IMR-90 (cell line): ENCODE data around the gene PLXNC1. TPM values are rescaled to one million over a fixed set of nuclear protein-coding genes. Genes with fewer than 3 reads are reported as not detected.

ENCODE experiments used
- ATAC-seq: fragments of 200-7000 bp; cut with Tn5 transposase; 2 replicates; pipeline ENCODE4 v1.9.1; 2020; ENCODE audit warnings: low read depth, mild to moderate bottlenecking, moderate library complexity
- BruUV-seq: library from RNA; stranded (reverse); fragments of 400-500 nt; replicated peaks from 2 replicates; lab custom pipeline; 2021; lab: Mats Ljungman, UMichigan
- CTCF ChIA-PET: fragments of 300-600 bp; formaldehyde crosslinking; extraction: SDS; loops from one replicate; lab custom pipeline; 2021; ENCODE audit warnings: antibody characterized with exemption; lab: Yijun Ruan, JAX
- POLR2A ChIA-PET: fragments of 300-600 bp; sonication (Branson Sonifier 250); formaldehyde crosslinking; loops from one replicate; lab custom pipeline; 2022; ENCODE audit warnings: antibody characterized with exemption; ENCODE audit not compliant: unreplicated experiment; lab: Charles Lee
- DNase-seq: peaks from one replicate; pipeline ENCODE4 v3.0.0; 2013
- H2AFZ ChIP-seq: replicated peaks from 2 replicates; pipeline ENCODE3; 2013; ENCODE audit warnings: low read length, mild to moderate bottlenecking; ENCODE audit not compliant: poor library complexity
- H2AK5ac ChIP-seq: 2 replicates; pipeline ENCODE4 v1.6.1; 2013; ENCODE audit warnings: low read depth, low read length, inconsistent platforms
- H2AK9ac ChIP-seq: replicated peaks from 2 replicates; pipeline ENCODE3; 2013; ENCODE audit warnings: mild to moderate bottlenecking, low read depth, low read length, moderate library complexity; ENCODE audit not compliant: poor library complexity
- H2BK120ac ChIP-seq: 2 replicates; pipeline ENCODE4 v1.6.1; 2013; ENCODE audit warnings: low read depth, low read length, inconsistent platforms
- H2BK15ac ChIP-seq: 3 replicates; pipeline ENCODE4 v1.6.1; 2013; ENCODE audit warnings: low read depth, low read length, inconsistent platforms
- H2BK20ac ChIP-seq: 2 replicates; pipeline ENCODE4 v1.6.1; 2013; ENCODE audit warnings: low read depth, mild to moderate bottlenecking, inconsistent platforms, low read length, moderate library complexity
- H2BK5ac ChIP-seq: 2 replicates; pipeline ENCODE4 v1.6.1; 2013; ENCODE audit warnings: mild to moderate bottlenecking, low read depth, low read length, inconsistent platforms; ENCODE audit not compliant: poor library complexity, severe bottlenecking
- H3K14ac ChIP-seq: replicated peaks from 2 replicates; pipeline ENCODE4 v1.6.1; 2013; ENCODE audit warnings: low read depth, low read length, inconsistent platforms
- H3K18ac ChIP-seq: 2 replicates; pipeline ENCODE4 v1.6.1; 2013; ENCODE audit warnings: low read depth, low read length, control low read depth
- H3K23ac ChIP-seq: 2 replicates; pipeline ENCODE4 v1.6.1; 2013; ENCODE audit warnings: low read depth, low read length, inconsistent platforms
- H3K27ac ChIP-seq: 2 replicates; pipeline ENCODE4 v1.5.1; 2013; ENCODE audit warnings: mild to moderate bottlenecking, control low read depth, low read length; ENCODE audit not compliant: insufficient read depth
- H3K27me3 ChIP-seq: 2 replicates; pipeline ENCODE4 v1.6.1; 2013; ENCODE audit warnings: low read length; ENCODE audit not compliant: control insufficient read depth, insufficient read depth
- H3K36me3 ChIP-seq: 2 replicates; pipeline ENCODE4 v1.6.1; 2013; ENCODE audit warnings: low read length, mixed read lengths; ENCODE audit not compliant: control insufficient read depth, insufficient read depth
- H3K4ac ChIP-seq: 2 replicates; pipeline ENCODE4 v1.6.1; 2013; ENCODE audit warnings: low read depth, low read length, inconsistent platforms
- H3K4me1 ChIP-seq: 2 replicates; pipeline ENCODE4 v1.6.1; 2013; ENCODE audit warnings: low read length, mixed read lengths; ENCODE audit not compliant: control insufficient read depth, insufficient read depth
- H3K4me2 ChIP-seq: 2 replicates; pipeline ENCODE4 v1.6.1; 2013; ENCODE audit warnings: low read depth, mild to moderate bottlenecking, control low read depth, low read length, moderate library complexity
- H3K4me3 ChIP-seq: 2 replicates; pipeline ENCODE4 v1.5.1; 2013; ENCODE audit warnings: low read depth, mild to moderate bottlenecking, control low read depth, low read length, moderate library complexity; ENCODE audit not compliant: insufficient read depth
- H3K56ac ChIP-seq: 2 replicates; pipeline ENCODE4 v1.6.1; 2013; ENCODE audit warnings: low read length, inconsistent platforms; ENCODE audit not compliant: insufficient read depth; ENCODE audit errors: extremely low read depth
- H3K79me1 ChIP-seq, 2 experiments: 2 replicates each; pipeline ENCODE4 v1.6.1; 2013; ENCODE audit warnings: low read length in 2 of 2, inconsistent platforms in 1 of 2, low read depth in 1 of 2
- H3K9ac ChIP-seq: 2 replicates; pipeline ENCODE4 v1.6.1; 2013; ENCODE audit warnings: low read depth, low read length, control low read depth
- H3K9me1 ChIP-seq: 2 replicates; pipeline ENCODE4 v1.6.1; 2013; ENCODE audit warnings: low read length, inconsistent platforms; ENCODE audit not compliant: insufficient read depth
- H3K9me3 ChIP-seq: 2 replicates; pipeline ENCODE4 v1.6.1; 2013; ENCODE audit warnings: low read length; ENCODE audit not compliant: control insufficient read depth, insufficient read depth
- H4K20me1 ChIP-seq: 2 replicates; pipeline ENCODE4 v1.6.1; 2013; ENCODE audit warnings: low read length, inconsistent platforms; ENCODE audit not compliant: insufficient read depth
- H4K5ac ChIP-seq: 2 replicates; pipeline ENCODE4 v1.6.1; 2013; ENCODE audit warnings: mild to moderate bottlenecking, low read depth, low read length, control low read depth
- H4K8ac ChIP-seq, 2 experiments: 2 replicates each; pipeline ENCODE4 v1.6.1; 2013; ENCODE audit warnings: low read depth in 2 of 2, low read length in 2 of 2, control low read depth in 1 of 2, inconsistent platforms in 1 of 2
- H4K91ac ChIP-seq: 2 replicates; pipeline ENCODE4 v1.6.1; 2013; ENCODE audit warnings: low read depth, low read length, inconsistent platforms; ENCODE audit not compliant: insufficient read depth
- CHD1 ChIP-seq: IDR thresholded peaks from 2 replicates; pipeline ENCODE4 v1.6.1; 2012; ENCODE audit warnings: low read depth, low read length, improper control_type of control experiment
- CTCF ChIP-seq: conservative IDR thresholded peaks from 2 replicates; pipeline ENCODE4 v1.5.1; 2012; ENCODE audit warnings: mild to moderate bottlenecking, low read depth, low read length, improper control_type of control experiment
- FOS ChIP-seq: fragments of 150-350 bp; IDR thresholded peaks from 2 replicates; pipeline ENCODE4 v1.6.1; 2016; ENCODE audit warnings: low read depth, low read length
- MAZ ChIP-seq: IDR thresholded peaks from 2 replicates; pipeline ENCODE4 v1.6.1; 2012; ENCODE audit warnings: low read depth, mild to moderate bottlenecking, low read length, improper control_type of control experiment, moderate library complexity, borderline replicate concordance
- POLR2A ChIP-seq: IDR thresholded peaks from 2 replicates; pipeline ENCODE4 v1.6.1; 2012; ENCODE audit warnings: mild to moderate bottlenecking, low read depth, low read length
- RAD21 ChIP-seq: IDR thresholded peaks from 2 replicates; pipeline ENCODE4 v1.6.1; 2012; ENCODE audit warnings: low read length, improper control_type of control experiment
- RCOR1 ChIP-seq: IDR thresholded peaks from 2 replicates; pipeline ENCODE4 v1.6.1; 2012; ENCODE audit warnings: mild to moderate bottlenecking, low read length, improper control_type of control experiment; ENCODE audit not compliant: insufficient replicate concordance
- SMC3 ChIP-seq: fragments of 150-350 bp; IDR thresholded peaks from 2 replicates; pipeline ENCODE4 v1.6.1; 2016; ENCODE audit warnings: low read depth, mild to moderate bottlenecking, antibody characterized with exemption, low read length, moderate library complexity
- USF2 ChIP-seq: fragments of 150-350 bp; IDR thresholded peaks from 2 replicates; pipeline ENCODE4 v1.6.1; 2017; ENCODE audit warnings: mild to moderate bottlenecking, antibody characterized with exemption, low read length, low read depth
- WGBS, 2 experiments: methylation state at CpG; one replicate each; pipeline versions ENCODE4 v1.1.5 to v1.1.7; 2013; ENCODE audit warnings: missing lambda C conversion rate in 2 of 2; ENCODE audit not compliant: insufficient read length in 1 of 2; ENCODE audit errors: extremely low coverage in 2 of 2; 5-methylcytosine and 5-hydroxymethylcytosine counted together
- dilution Hi-C: fragments of 300-500 bp; cut with HindIII; formaldehyde crosslinking; loops from one replicate; pipeline ENCODE4 v1.14.3; 2018; ENCODE audit warnings: low sequenced_read_pairs; ENCODE audit not compliant: unreplicated experiment
- in situ Hi-C: fragments of 300-500 bp; cut with MboI; formaldehyde crosslinking; loops from 3 replicates; pipeline ENCODE4 v1.14.3; 2019; ENCODE audit warnings: low sequenced_read_pairs, inconsistent platforms, mixed read lengths
- intact Hi-C: fragments of 100-400 bp; cut with micrococcal nuclease; formaldehyde crosslinking; loops from 2 replicates; pipeline ENCODE4 v1.10.0; 2022
- polyA plus RNA-seq, 3 experiments: library from polyadenylated mRNA; depleted of rRNA; stranded (reverse); fragments of >200 nt; gene quantifications; 2 replicates each; pipeline ENCODE4 v1.2.3, GENCODE V29; 2012; ENCODE audit warnings: low replicate concordance in 1 of 3
- total RNA-seq: library from RNA; depleted of rRNA; stranded (reverse); fragments of >200 nt; gene quantifications from 2 replicates; pipeline ENCODE4 v1.2.3, GENCODE V29; 2012

PLXNC1 gene
- total and polyA plus RNA-seq, 2 of the 4 experiments (the other 2 are of a cell fraction): 1.0 to 1.6 TPM

- H3K23ac ChIP-seq: peak overlapping the region; percentile 18; the same call in 1 of the 2 replicates
- 0 out of 2 replicates have a peak overlapping the region, but pooled peaks have one; percentile 20 for H3K18ac ChIP-seq
- H2BK5ac ChIP-seq: no peak overlapping the region
- H4K20me1 ChIP-seq: no peaks in the 10 kb centered on the region
- H3K4me1 ChIP-seq: peaks cover 18% of the 10 kb centered on the region
- peak overlapping the region; percentile 65 for H3K4ac ChIP-seq
- intact Hi-C loops (loop anchor here (5.0 kb wide), 1 partner anchor 97 kb away; no protein-coding TSS in a partner anchor), in situ Hi-C loops (no loop called here), dilution Hi-C loops (no loop called here)
- H3K9me3 ChIP-seq: peaks cover 2% of the 10 kb centered on the region; the same call in 1 of the 2 replicates
- H3K14ac ChIP-seq: peak overlapping the region; percentile 44
- H3K4me2 ChIP-seq: no peak overlapping the region
- peaks cover 31% of the 10 kb centered on the region for H3K27me3 ChIP-seq
- no peak overlapping the region for H3K27ac ChIP-seq
- peak overlapping the region; percentile 35; the same call in 1 of the 2 replicates for H2AK5ac ChIP-seq
- H3K56ac ChIP-seq: no peak overlapping the region
- H2BK120ac ChIP-seq: peak overlapping the region; percentile 21
- H2BK20ac ChIP-seq: peak overlapping the region; percentile 57; the same call in 1 of the 2 replicates
- H2BK15ac ChIP-seq: peak overlapping the region; percentile 60; the same call in 2 of the 3 replicates
- DNase-seq (no peak), ATAC-seq (no peak)
- peaks cover 6% of the 10 kb centered on the region; the same call in 1 of the 2 replicates for H3K9me1 ChIP-seq
- ChIA-PET CTCF (no interaction called here), POLR2A (no interaction called here)
- no peak overlapping the region; a peak in 1 of 4 replicates for H4K8ac ChIP-seq
- H2AFZ ChIP-seq: no peak overlapping the region
- TF ChIP-seq CHD1 (no peak), FOS (no peak), CTCF (no peak), SMC3 (no peak), RCOR1 (no peak), RAD21 (no peak), MAZ (no peak), POLR2A (no peak), USF2 (no peak)
- H3K79me1 ChIP-seq: no peaks in the 10 kb centered on the region
- H3K36me3 ChIP-seq: no peaks in the 10 kb centered on the region
- H2AK9ac ChIP-seq: no peak overlapping the region
- H3K9ac ChIP-seq: no peak overlapping the region
- no TSS peak for BruUV-seq
- H3K4me3 ChIP-seq: no peak overlapping the region
- WGBS, 2 experiments: 83% methylated on average over 3 of the region's 6 CpGs; no CpG with 5 or more reads in 1 of the 2 experiments
- H4K5ac ChIP-seq: no peak overlapping the region
- H4K91ac ChIP-seq: no peak overlapping the region
These were observed 21.8 kb downstream of the PLXNC1 start for GRCh38 chr12:94169966-94170689.
